CD4-positive, alpha-beta T cell treated with Interleukin-6 for 4 hours (primary cell): Measurements from ENCODE around the gene MROH2A.
"Not testable (repeated sequence)": the region's sequence is repeated elsewhere in the genome, so short reads cannot be mapped to it uniquely, and the experiment has no call there.

Experiments used
- DNase-seq: peaks from one replicate; pipeline ENCODE4 v3.0.0-alpha.2; 2020; ENCODE audit warnings: mixed read lengths

MROH2A gene

GRCh38 chr2:233778030-233778429 lies at the start of gene MROH2A:
MROH2A (plus strand) TSS chr2:233778330; CDS start chr2:233779359, 1,029 bp downstream.
- DNase-seq, result no peak

- no peak for DNase-seq
Measured at GRCh38 chr2:233728723-233729301, 49.3 kb upstream of the MROH2A start, which contains the start of gene UGT1A3. UGT1A3 (plus strand) TSS chr2:233729042; CDS start chr2:233729127, 85 bp downstream.

GRCh38 chr2:233736868-233737653 lies 41.1 kb upstream of the MROH2A start:
- not testable (repeated sequence) for DNase-seq

GRCh38 chr2:233740870-233741269 lies 37.3 kb upstream of the MROH2A start:
- DNase-seq, result no peak

- no peak for DNase-seq
Measured at GRCh38 chr2:233743464-233744259, 34.5 kb upstream of the MROH2A start.

GRCh38 chr2:233745073-233745755 lies 32.9 kb upstream of the MROH2A start:
- DNase-seq, result no peak

- DNase-seq, result not testable (repeated sequence)
Measured at GRCh38 chr2:233745838-233746237, 32.3 kb upstream of the MROH2A start.

- DNase-seq, result no peak
Measured at GRCh38 chr2:233746475-233747282, 31.5 kb upstream of the MROH2A start.

- DNase-seq, result no peak
Measured at GRCh38 chr2:233747283-233747544, 30.9 kb upstream of the MROH2A start.

- DNase-seq, result not testable (repeated sequence)
Measured at GRCh38 chr2:233750689-233751088, 27.4 kb upstream of the MROH2A start.

GRCh38 chr2:233751212-233752009 lies 26.7 kb upstream of the MROH2A start:
- DNase-seq, result not testable (repeated sequence)

GRCh38 chr2:233754872-233755611 lies 23.1 kb upstream of the MROH2A start:
- no peak for DNase-seq

- no peak for DNase-seq
Measured at GRCh38 chr2:233756429-233757081, 21.6 kb upstream of the MROH2A start.

- no peak for DNase-seq
Measured at GRCh38 chr2:233758141-233758540, 20.0 kb upstream of the MROH2A start.

GRCh38 chr2:233758849-233759248 lies 19.3 kb upstream of the MROH2A start:
- no peak for DNase-seq

- DNase-seq, result no peak
Measured at GRCh38 chr2:233760043-233760442, 18.1 kb upstream of the MROH2A start, which contains the start of gene UGT1A1. UGT1A1 (plus strand) TSS chr2:233760270; CDS start chr2:233760288, 18 bp downstream.

- no peak for DNase-seq
Measured at GRCh38 chr2:233761040-233761769, 16.9 kb upstream of the MROH2A start.

GRCh38 chr2:233764264-233764663 lies 13.9 kb upstream of the MROH2A start:
- no peak for DNase-seq

- no peak for DNase-seq
Measured at GRCh38 chr2:233764761-233765160, 13.4 kb upstream of the MROH2A start.
